ENCODE measurements around the gene EYS.

- TF ChIP-seq ZNF274 (IDR thresholded peaks at IDR 0.05; ENCODE audit: low read depth, low read length) (no peak), YY1 (IDR thresholded peaks at IDR 0.05; ENCODE audit: insufficient read depth, insufficient read length) (no peak)
Observed at GRCh38 chr6:64081453-64081852, 1625.6 kb downstream of the EYS start.
